DMS 273 (cell line): ENCODE results near the gene GASK1A.
"Not testable (repeated sequence)": the region's sequence is repeated elsewhere in the genome, so short reads cannot be mapped to it uniquely, and the experiment has no call there.

Experiments used
- DNase-seq: peaks from one replicate; lab custom pipeline; 2025; ENCODE audit not compliant: unreplicated experiment; lab: John Stamatoyannopoulos, UW

Gene GASK1A

DNA sequence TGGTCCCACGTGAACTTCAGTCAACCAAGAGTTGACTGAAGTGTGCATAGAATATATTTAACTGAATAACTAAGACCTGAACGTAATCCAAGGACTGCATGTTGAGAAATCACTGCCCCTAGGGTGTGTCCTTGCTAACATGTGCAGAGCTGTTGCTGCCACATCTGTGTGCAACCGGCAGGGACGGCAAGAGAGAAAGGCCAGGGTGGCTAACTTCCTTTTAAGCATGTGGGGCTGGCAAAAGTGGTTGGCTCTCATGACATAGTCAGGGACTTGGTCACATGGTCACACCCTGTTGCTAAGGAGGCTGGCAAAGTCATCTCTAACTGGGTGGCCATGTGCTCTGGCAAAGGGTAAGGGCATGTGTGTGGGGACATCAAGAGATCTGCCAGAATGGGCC is 52.4 kb downstream of the GASK1A start:
- DNase-seq: no peak

DNA sequence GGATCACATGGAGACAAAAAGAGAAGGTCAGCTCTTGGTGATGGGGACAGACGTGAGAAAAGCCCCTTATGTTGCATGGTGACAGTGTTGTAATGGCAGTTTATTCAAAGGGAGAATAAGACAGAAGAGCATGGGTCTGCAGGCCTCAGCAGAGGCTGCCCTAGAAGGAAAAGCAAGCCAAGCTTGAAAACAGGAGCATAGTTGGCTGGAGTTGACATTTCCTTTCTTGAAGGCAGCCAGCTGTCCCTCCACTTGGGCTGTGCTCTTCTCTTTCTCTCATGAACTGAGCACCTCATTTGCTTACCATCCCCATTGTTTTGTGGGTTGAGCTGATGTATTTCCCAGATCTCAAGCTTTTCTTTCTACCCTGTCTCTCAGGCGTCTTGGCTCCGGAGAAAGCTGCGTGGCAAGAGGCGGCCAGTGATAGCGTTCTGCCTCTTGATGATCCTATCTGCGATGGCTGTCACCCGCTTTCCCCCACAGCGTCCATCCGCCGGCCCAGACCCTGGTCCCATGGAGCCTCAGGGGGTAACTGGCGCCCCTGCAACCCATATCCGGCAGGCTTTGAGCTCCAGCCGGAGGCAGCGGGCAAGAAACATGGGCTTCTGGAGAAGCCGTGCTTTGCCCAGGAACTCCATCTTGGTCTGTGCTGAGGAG is 52.9 kb downstream of the GASK1A start:
- no peak for DNase-seq

DNA sequence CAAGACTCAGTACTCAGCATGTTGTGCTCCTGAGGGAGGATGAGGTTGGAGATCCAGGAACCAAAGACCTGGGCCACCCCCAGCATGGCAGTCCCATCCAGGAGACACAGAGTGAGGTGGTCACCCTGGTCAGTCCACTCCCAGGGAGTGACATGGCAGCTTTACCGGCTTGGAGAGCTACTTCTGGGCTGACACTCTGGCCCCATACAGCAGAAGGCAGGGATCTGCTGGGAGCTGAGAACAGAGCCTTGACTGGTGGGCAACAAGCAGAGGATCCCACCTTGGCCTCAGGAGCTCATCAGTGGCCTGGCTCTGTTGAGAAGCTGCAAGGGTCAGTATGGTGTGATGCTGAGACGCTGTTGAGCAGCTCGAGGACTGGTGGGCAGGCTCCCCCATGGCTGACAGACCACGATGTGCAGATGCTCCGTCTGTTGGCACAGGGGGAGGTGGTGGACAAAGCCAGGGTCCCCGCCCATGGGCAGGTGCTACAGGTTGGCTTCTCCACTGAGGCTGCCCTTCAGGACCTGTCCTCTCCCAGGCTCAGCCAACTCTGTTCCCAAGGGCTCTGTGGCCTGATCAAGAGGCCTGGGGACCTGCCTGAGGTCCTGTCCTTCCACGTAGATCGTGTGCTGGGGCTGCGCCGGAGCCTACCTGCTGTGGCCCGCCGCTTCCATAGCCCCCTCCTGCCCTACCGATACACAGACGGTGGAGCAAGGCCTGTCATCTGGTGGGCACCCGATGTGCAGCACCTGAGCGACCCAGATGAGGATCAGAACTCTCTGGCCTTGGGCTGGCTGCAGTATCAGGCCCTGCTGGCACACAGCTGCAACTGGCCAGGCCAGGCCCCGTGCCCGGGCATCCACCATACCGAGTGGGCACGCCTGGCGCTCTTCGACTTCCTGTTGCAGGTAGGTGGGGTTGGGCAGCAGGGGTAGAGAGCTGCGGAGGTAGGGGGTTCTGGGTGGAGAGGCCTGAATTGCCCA is 53.8 kb downstream of the GASK1A start:
- no peak for DNase-seq

DNA sequence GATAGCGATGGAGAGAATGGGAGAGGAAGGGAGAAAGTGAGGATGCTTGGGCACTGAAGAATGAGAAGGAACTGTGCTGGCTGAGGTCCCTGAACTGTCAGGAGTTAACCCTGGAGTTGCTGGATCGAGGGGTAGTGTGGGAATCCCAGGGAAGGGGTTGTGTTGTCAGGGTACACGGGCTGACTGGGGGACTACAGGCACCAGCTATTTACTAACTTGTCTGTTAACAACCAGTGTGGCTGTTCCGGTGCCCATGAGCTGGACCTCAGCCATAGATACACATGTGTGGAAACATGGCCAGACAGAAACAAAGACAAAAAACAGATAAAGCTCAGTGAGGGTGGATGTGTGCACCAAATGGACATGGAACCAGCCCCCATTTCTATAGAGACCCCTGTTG is 55.1 kb downstream of the GASK1A start:
- DNase-seq: no peak

DNA sequence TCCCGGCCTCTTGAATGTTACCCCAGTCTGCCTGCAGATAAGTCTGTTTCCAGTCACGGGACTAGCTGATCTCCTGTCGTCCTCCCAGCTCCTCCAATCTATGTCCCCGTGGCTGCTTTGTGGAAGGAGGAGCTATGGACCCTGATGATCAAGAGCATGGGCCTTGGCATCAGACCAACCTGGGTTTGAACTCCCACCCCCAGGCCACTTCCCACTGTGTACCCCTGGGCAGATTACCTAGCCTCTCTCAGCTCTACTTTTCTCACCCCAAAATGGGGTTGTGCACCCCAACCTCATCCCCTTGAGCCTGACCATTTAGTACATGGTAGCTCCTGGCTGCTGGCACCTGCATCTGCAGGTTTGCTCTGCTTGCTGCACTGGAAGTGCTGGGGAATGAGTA is 55.8 kb downstream of the GASK1A start:
- DNase-seq: no peak

DNA sequence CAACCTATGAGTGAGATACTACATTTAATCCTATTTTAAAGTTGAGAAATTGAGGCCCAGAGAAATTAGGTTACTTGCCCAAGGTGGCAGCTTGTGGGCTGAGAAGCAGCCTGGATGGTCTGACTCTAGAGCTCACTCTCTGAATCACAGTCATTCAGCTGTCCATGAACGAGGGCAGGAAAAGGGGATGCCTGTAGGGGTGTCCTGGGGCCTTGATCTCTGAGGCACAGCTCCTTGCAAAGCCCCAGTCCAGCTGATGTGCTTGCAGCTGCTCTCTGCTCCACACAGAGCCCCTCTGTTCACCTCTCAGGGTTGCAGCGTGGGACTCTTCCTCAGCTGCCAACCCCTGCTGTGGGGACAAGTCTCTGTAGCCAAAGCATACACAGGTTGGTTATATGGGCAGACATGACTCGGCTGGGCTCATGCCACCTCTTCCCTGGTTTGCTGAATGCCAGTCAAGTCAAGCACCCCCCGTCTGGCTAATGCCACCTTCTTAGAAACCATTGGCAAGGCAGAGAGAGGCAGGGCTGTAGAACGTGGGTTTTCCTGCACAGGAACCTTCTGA is 56.8 kb downstream of the GASK1A start:
- DNase-seq: no peak

DNA sequence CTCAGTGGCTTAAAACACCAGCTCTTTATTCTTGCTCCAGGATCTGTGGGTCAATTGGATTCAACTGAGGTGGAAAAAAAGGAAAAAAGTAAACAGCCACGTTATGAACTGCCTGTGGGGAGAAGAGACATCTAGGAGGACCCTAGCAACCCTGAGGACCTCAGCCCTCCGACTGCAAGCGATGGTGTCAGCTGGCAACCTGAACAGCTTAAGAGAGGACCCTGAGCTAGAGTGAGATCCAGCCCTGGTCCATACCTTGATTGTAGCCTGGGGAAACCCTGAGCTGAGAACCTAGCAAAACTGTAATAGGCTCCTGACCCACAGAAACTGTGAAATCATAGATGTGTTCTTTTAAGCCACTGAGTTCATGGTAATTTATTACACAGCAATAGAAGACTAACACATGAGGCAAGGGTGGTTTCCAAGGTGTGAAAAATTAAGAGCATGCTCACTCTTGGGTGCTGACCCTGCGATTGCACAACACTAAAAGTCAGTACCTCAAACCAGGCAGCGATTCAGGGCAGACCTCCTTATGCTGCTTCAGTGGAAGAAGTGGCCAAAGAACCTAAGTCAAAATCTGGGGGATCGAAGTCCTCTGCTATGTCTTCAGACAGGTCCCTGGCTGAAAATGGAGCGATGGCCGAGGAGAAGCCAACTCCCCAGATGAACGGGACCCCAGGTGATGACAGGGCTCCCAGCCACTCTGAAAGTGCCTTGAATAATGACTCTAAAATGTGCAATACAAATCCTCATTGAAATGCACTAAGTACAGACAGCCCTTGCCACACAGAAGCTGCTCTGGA is 57.7 kb downstream of the GASK1A start:
- DNase-seq: no peak

DNA sequence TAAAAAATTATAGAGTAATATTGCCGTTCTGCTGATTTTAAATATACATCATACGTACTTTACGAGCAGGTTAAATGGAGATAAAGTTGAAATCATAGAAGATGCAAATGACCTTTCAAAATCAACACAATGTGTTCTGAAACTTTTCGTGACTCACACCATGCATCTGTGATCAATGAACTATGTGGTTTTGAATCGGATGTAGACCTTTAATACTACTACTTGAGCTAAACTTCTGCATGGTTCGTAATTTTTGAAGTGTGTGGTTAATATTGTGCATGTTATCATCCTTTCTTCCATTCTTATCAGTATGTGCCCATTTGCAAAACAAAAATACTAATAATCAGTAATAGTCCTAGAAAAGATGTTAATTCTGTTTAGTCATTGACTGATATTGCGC is 58.9 kb downstream of the GASK1A start:
- no peak for DNase-seq

DNA sequence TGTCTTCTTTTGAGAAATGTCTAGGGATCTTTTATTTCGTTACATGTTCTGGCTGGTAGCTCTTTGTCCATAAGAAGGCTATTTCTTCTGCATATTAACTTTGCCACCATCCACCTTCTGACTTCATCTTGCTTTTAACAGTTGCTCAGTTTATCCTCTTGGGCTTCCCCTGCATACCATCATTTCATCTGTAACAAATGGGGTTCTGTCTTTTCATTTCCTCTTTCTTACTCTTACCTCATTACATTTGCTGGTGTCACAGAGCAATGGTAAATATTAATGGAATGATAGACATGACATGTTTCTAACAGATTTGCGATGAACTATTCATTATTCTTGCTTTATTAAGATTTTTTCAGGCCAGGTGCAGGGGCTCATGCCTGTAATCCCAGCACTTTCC is 62.4 kb downstream of the GASK1A start:
- DNase-seq: no peak

DNA sequence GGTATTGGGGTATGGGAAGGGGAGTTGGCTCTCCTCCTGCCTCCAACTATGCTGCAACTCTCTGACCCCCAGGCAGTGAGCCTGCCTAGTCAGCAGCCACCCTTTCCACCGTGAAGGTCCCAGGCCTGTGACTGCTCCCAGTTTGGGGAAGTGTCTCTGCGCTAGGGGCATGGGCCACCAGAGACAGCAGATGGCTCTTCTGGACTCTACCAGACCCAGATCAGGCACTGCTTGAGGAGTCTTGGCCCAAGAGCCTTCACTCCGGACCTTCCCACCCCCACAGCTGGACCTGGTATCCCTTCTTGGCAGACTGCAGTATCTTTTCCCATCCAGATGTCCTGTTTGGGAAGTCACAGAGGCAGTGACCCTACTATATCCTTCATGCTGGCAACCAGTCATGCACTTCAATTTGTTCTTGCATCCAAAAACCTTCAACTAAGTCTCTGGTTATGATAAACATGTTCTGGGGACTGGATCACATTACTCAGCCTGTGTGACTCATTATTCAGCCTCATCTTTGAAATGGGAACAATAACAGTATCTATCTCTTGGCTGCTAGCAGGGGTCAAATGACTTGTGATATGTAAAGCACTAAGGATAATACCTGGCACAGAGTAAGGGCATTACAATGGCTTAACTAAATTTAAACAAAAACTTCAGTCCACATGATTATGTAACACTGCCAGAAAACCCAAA is 64.1 kb downstream of the GASK1A start:
- DNase-seq: no peak

DNA sequence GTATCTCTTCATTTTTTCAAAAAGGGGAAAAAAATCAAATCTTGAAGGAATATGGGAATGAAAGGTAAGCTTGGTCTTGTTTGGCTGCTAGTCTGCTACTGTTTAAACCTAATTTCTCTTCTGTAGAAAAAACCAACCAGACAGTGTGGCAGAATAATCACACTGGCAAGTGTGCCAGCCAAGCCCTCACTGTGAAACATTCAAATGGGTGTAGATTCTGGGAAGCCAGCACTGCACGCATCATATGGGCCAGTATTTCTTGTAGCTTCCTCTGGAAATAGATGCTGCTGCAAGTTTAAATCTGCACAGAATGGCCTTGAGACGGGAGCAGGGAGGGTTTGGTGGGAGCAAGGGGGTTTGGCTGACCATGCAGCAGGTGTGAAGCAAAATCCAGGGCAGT is 64.7 kb downstream of the GASK1A start:
- no peak for DNase-seq

DNA sequence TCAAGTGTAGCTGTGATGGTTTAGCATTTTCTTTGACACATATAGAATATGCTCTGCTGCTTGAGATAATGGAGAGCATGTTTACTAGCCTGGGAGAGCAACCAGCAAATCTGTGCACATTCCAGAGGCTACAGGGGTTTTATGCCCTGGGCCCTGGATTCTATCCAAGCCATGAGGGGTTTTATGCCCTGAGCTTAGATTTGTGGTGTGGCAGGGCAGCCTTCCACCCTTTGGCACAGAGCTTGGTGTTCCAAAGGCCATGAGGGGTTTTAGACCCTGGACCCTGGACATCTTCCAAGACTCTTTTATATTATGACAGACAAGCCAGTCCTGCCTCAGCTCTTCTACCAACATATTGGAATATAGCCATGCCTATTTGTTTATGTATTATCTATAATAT is 66.0 kb downstream of the GASK1A start:
- not testable (repeated sequence) for DNase-seq

DNA sequence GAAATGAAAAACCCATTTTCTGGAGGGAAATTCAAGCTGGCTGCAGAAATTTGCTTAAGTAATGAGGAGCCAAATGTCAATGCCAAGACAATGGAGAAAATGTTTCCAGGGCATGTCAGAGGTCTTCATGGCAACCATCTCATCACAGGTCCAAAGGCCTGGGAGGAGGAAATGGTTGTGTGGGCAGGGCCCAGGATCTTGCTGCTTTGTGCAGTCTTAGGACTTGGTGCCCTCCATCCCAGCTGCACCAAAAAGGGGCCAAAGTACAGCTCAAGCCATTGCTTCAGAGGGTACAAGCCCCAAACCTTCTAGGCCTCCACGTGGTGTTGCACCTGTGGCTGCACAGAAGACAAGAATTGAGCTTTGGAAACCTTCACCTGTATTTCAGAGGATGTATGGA is 67.5 kb downstream of the GASK1A start:
- DNase-seq: no peak

DNA sequence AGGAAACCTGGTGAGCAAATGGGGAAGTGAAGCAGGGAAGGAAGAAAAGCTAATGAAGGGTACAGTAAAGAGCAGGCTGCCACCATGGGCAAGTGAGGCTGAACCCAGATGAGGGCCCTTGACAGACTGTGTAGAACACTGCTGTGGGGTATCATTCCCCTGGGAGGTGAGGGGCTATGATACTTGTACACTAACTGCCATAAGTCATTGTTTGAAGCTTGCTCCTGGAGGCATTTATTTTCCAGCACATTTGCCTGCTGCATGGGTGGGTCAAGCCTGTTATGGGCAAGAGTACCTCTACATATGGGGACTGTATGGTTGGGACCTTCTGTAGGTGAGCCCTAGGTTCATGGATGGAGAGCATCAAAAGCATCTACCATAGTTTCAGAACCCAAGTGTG is 69.4 kb downstream of the GASK1A start:
- DNase-seq: no peak

DNA sequence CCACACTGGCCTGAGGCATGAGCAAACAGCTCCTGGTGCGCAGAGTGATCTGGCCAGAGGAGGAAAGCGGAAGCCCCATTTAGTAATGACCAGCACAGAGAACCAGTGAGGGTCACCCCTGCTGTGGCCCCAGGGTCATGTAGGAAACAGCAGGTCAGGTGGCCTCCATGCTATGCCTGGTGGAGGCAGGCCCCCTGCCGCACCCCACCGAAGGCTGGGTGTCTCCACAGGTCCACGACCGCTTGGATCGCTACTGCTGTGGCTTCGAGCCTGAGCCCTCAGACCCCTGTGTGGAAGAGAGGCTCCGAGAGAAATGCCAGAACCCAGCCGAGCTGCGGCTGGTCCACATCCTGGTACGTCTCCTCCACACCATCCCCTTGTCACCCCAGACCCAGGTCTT is 74.2 kb downstream of the GASK1A start:
- DNase-seq: no peak

DNA sequence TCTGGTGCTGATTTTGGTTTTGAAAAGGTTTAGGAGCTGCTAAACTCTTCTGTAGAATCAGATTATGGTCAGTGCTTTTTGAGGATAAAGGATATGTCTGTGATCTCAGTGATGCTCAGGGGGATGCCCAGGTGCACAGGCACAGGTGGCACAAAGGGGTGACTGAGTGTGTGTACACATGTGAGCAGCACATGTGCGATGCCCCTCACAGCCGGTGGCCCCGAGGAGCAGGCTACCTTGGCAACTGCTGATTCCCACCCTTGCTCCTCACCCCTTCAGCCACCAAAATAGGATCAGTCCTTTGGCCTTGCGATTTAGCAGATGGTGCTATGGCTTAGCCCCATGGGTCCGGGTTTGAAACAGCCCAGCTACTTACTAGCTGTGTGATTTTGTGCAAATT is 75.6 kb downstream of the GASK1A start:
- DNase-seq: no peak

DNA sequence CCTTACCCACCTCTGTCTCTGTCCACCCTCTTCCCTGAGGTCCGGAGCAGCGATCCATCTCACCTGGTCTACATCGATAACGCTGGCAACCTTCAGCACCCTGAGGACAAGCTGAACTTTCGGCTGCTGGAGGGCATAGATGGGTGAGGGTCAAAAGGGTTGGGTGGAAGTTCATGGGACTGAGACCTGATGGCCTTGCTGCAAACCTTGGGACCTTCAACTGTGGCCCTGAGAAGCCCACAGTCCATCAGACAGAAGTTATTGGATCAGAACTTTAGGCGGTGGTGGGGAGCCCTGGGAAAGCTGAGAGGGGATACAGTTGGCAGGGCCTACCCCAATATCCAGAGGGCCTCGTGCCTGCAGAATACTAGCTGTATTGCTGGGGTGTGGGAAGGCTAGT is 76.3 kb downstream of the GASK1A start:
- DNase-seq: no peak

DNA sequence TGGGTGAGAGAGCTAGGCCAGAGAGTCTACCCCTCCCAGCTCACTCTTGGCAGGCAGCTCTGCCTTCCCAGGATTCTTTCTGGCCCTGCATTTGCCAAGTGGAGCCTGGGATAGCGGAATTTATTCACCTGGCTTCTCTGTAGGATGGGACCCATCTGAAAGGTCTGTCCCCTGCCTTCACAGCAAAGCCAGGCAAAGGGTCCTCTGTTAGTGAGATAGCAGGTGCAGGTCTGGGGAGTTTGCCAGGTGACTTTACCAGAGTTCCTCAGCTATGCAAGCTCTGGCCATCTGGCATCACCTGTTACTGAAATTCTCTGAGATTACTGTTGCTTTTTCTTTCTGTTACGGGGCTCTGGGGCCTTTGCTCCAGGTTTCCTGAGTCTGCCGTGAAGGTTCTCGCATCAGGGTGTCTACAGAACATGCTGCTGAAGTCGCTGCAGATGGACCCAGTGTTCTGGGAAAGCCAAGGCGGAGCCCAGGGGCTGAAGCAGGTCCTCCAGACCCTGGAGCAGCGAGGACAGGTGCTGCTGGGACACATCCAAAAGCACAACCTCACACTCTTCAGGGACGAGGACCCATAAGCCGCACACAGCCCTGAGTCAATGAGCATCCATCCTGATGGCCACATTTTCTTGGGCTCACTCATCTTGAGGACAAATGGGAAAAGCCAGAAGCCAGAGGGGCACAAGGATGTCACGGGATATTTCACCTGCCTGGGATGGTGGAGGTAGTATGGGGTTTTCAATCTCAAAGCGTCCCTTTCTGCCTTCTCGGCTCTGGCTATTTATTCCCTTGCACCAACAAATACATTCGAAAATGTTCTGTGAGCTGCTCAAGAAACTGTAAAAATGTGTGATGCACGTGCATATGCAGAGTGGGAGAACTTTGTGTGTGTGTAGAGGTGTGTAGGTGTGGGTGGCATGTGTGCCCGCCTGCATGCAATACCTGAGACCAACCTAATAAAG is 77.0 kb downstream of the GASK1A start:
- DNase-seq: no peak

DNA sequence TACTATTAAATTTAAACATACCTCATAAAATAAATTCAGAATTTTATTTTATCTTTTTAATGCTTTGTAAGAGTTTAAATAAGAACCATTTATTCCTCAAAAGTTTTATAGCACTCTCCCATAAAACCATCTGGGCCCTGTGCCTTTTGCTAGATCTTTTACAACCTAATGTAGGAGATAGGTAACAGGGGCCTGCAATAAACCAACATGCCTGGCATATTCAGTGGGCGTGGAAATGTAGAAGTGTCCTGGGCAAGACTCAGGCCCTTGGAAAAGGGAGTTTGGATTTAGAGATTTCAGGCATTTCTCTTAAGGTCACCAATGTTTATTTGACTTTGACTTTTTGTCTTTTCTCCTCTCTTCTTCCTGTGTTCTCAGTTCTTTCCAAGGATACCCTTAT is 80.3 kb downstream of the GASK1A start:
- DNase-seq: no peak
